H1 (cell line): ENCODE results near the gene ASTL. TPM values are rescaled to one million over a fixed set of nuclear protein-coding genes. Genes with fewer than 3 reads are reported as not detected.
A peak's percentile ranks its signal among the peaks of the same experiment; 100 is the strongest.

Experiments
- CTCF ChIA-PET: fragments of 300-600 bp; sonication (Branson Sonifier 250); formaldehyde crosslinking; loops from one replicate; lab custom pipeline; 2021; ENCODE audit not compliant: partially characterized antibody; lab: Charles Lee
- POLR2A ChIA-PET: fragments of 300-600 bp; sonication (Branson Sonifier 250); formaldehyde crosslinking; loops from one replicate; lab custom pipeline; 2021; ENCODE audit warnings: inconsistent platforms; ENCODE audit not compliant: partially characterized antibody; lab: Charles Lee
- DNase-seq, 2 experiments: peaks; one replicate each; pipeline versions ENCODE4 v3.0.0 to v3.0.0-alpha.2; 2010 to 2022; ENCODE audit warnings: low spot score in 2 of 2, low read depth in 1 of 2, mixed read lengths in 1 of 2
- FAIRE-seq: peaks from 2 replicates; lab custom pipeline; 2011; peaks lifted over from hg19 to GRCh38; lab: Jason Lieb, UNC
- H2AFZ ChIP-seq: 2 replicates; pipeline ENCODE4 v1.8.1; 2012; ENCODE audit warnings: low read length, inconsistent platforms
- H2AK5ac ChIP-seq: 2 replicates; pipeline ENCODE4 v1.6.1; 2013; ENCODE audit warnings: low read depth, low read length
- H2BK120ac ChIP-seq: replicated peaks from 2 replicates; pipeline ENCODE3; 2013; ENCODE audit warnings: low read depth, low read length, inconsistent platforms
- H2BK12ac ChIP-seq: 2 replicates; pipeline ENCODE4 v1.6.1; 2013; ENCODE audit warnings: low read depth, low read length
- H2BK15ac ChIP-seq: 2 replicates; pipeline ENCODE4 v1.6.1; 2013; ENCODE audit warnings: low read length
- H2BK20ac ChIP-seq: 2 replicates; pipeline ENCODE4 v1.6.1; 2013; ENCODE audit warnings: low read length
- H2BK5ac ChIP-seq: 2 replicates; pipeline ENCODE4 v1.6.1; 2013; ENCODE audit warnings: low read depth, low read length
- H3K14ac ChIP-seq: 2 replicates; pipeline ENCODE4 v1.6.1; 2013; ENCODE audit warnings: inconsistent platforms; ENCODE audit not compliant: insufficient read length
- H3K18ac ChIP-seq: 2 replicates; pipeline ENCODE4 v1.6.1; 2013; ENCODE audit warnings: low read length; ENCODE audit errors: extremely low read depth
- H3K23ac ChIP-seq: 2 replicates; pipeline ENCODE4 v1.6.1; 2013; ENCODE audit warnings: inconsistent platforms; ENCODE audit not compliant: insufficient read length
- H3K23me2 ChIP-seq: 2 replicates; pipeline ENCODE4 v1.6.1; 2013; ENCODE audit warnings: low read depth, low read length
- H3K27ac ChIP-seq: 2 replicates; pipeline ENCODE4 v1.6.1; 2011; ENCODE audit warnings: low read depth, low read length, inconsistent platforms
- H3K27me3 ChIP-seq, 4 experiments: replicated peaks in 1 of 4; 1 replicate in 1 of 4; 2 replicates in 3 of 4; pipeline versions ENCODE4 v1.6.1 to v1.8.1; 2011 to 2013; ENCODE audit warnings: low read length in 3 of 4, mild to moderate bottlenecking in 3 of 4, inconsistent platforms in 2 of 4, mixed read lengths in 2 of 4, moderate library complexity in 1 of 4; ENCODE audit not compliant: control insufficient read depth in 3 of 4, insufficient read depth in 3 of 4; ENCODE audit errors: extremely low read depth in 1 of 4
- H3K36me3 ChIP-seq, 4 experiments: 2 replicates each; pipeline versions ENCODE4 v1.6.1 to v1.8.1; 2011 to 2013; ENCODE audit warnings: mild to moderate bottlenecking in 4 of 4, low read length in 3 of 4, moderate library complexity in 2 of 4, control low read depth in 1 of 4, inconsistent platforms in 1 of 4; ENCODE audit not compliant: insufficient read depth in 4 of 4, control insufficient read depth in 2 of 4
- H3K4ac ChIP-seq: replicated peaks from 2 replicates; pipeline ENCODE3; 2013; ENCODE audit warnings: low read length, low read depth, mixed read lengths, inconsistent platforms; ENCODE audit not compliant: insufficient read length
- H3K4me1 ChIP-seq, 4 experiments: replicated peaks in 1 of 4; 1 replicate in 1 of 4; 2 replicates in 3 of 4; pipeline versions ENCODE4 v1.6.1 to v1.8.1; 2011 to 2013; ENCODE audit warnings: low read length in 3 of 4, inconsistent platforms in 2 of 4, mixed read lengths in 1 of 4; ENCODE audit not compliant: insufficient read depth in 4 of 4, control insufficient read depth in 3 of 4
- H3K4me2 ChIP-seq, 2 experiments: 2 replicates each; pipeline versions ENCODE4 v1.6.1 to v1.8.1; 2011 to 2013; ENCODE audit warnings: low read depth in 2 of 2, low read length in 2 of 2, control low read depth in 1 of 2, inconsistent platforms in 1 of 2, mild to moderate bottlenecking in 1 of 2; ENCODE audit not compliant: insufficient read depth in 1 of 2
- H3K4me3 ChIP-seq, 4 experiments: fragments of 200-600, 300-600 bp in 1 of 4; sonication (generic), shearing (Covaris generic), sonication (Bioruptor Twin) in 1 of 4; 2 replicates each; pipeline versions ENCODE4 v1.5.1 to v1.8.1; 2011 to 2016; ENCODE audit warnings: low read length in 4 of 4, low read depth in 3 of 4, control low read depth in 2 of 4, inconsistent platforms in 2 of 4, mild to moderate bottlenecking in 2 of 4, mixed read lengths in 1 of 4, moderate library complexity in 1 of 4; ENCODE audit not compliant: insufficient read depth in 2 of 4; ENCODE audit errors: extremely low read depth in 1 of 4
- H3K56ac ChIP-seq: replicated peaks from 2 replicates; pipeline ENCODE3; 2013; ENCODE audit warnings: low read depth, mild to moderate bottlenecking, mixed read lengths, low read length, inconsistent platforms; ENCODE audit not compliant: insufficient read length
- H3K79me1 ChIP-seq: 2 replicates; pipeline ENCODE4 v1.6.1; 2013; ENCODE audit warnings: low read depth, low read length, control low read depth
- H3K79me2 ChIP-seq, 2 experiments: 2 replicates each; pipeline versions ENCODE4 v1.6.1 to v1.8.1; 2012 to 2013; ENCODE audit warnings: low read length in 2 of 2, mild to moderate bottlenecking in 2 of 2, inconsistent platforms in 1 of 2; ENCODE audit not compliant: insufficient read depth in 2 of 2, control insufficient read depth in 1 of 2
- H3K9ac ChIP-seq, 4 experiments: replicated peaks in 1 of 4; 1 replicate in 1 of 4; 2 replicates in 3 of 4; pipeline versions ENCODE4 v1.6.1 to v1.8.1; 2011 to 2013; ENCODE audit warnings: low read depth in 3 of 4, low read length in 3 of 4, control low read depth in 2 of 4, mild to moderate bottlenecking in 2 of 4, moderate library complexity in 2 of 4, inconsistent platforms in 1 of 4; ENCODE audit errors: extremely low read depth in 1 of 4
- H3K9me3 ChIP-seq, 2 experiments: 2 replicates each; pipeline versions ENCODE4 v1.6.1 to v1.8.1; 2012 to 2013; ENCODE audit warnings: mild to moderate bottlenecking in 2 of 2, moderate library complexity in 2 of 2, control low read depth in 1 of 2, inconsistent platforms in 1 of 2, low read depth in 1 of 2, low read length in 1 of 2, mixed read lengths in 1 of 2; ENCODE audit not compliant: insufficient read depth in 2 of 2
- H4K20me1 ChIP-seq, 2 experiments: replicated peaks in 1 of 2; 2 replicates each; pipeline versions ENCODE3 to v1.8.1; 2011 to 2013; ENCODE audit warnings: inconsistent platforms in 2 of 2, low read length in 2 of 2, mild to moderate bottlenecking in 1 of 2; ENCODE audit not compliant: insufficient read depth in 2 of 2, control insufficient read depth in 1 of 2
- H4K5ac ChIP-seq: 2 replicates; pipeline ENCODE4 v1.6.1; 2013; ENCODE audit warnings: low read length, low read depth, mixed read lengths, inconsistent platforms; ENCODE audit not compliant: insufficient read length
- H4K8ac ChIP-seq: 2 replicates; pipeline ENCODE4 v1.8.0; 2013; ENCODE audit warnings: mild to moderate bottlenecking, moderate library complexity, low read length, inconsistent platforms; ENCODE audit not compliant: insufficient read depth; ENCODE audit errors: extremely low read depth
- H4K91ac ChIP-seq: replicated peaks from 2 replicates; pipeline ENCODE3; 2013; ENCODE audit warnings: low read length, mixed read lengths, inconsistent platforms; ENCODE audit not compliant: insufficient read length
- CHD2 ChIP-seq: IDR thresholded peaks from 2 replicates; pipeline ENCODE4 v1.6.1; 2012; ENCODE audit warnings: low read length, improper control_type of control experiment
- CREB1 ChIP-seq: IDR thresholded peaks from 2 replicates; pipeline ENCODE4 v1.6.1; 2012; ENCODE audit warnings: inconsistent platforms
- EGR1 ChIP-seq: IDR thresholded peaks from 2 replicates; pipeline ENCODE4 v1.6.1; 2011; ENCODE audit warnings: low read depth, low read length, borderline replicate concordance
- WGBS, 2 experiments: shearing (Covaris generic) in 1 of 2; methylation state at CpG; one replicate each; pipeline versions ENCODE4 v1.1.6 to v1.1.7; 2013 to 2015; ENCODE audit warnings: low lambda C conversion rate in 2 of 2, mixed read lengths in 2 of 2, inconsistent platforms in 1 of 2, low coverage in 1 of 2, missing lambda C conversion rate in 1 of 2; ENCODE audit not compliant: insufficient replicate concordance in 2 of 2, insufficient coverage in 1 of 2, insufficient read length in 1 of 2; ENCODE audit errors: extremely low coverage in 1 of 2, missing lambda C conversion rate in 1 of 2; 5-methylcytosine and 5-hydroxymethylcytosine counted together
- polyA plus RNA-seq, 7 experiments: library from polyadenylated mRNA; depleted of rRNA in 3 of 7; stranded (reverse) in 5 of 7; unstranded in 2 of 7; fragments of >200 nt in 5 of 7; fragments of 200-250 nt in 2 of 7; gene quantifications; 1 replicate in 5 of 7; 2 replicates in 1 of 7; 4 replicates in 1 of 7; pipeline versions ENCODE4 v1.2.1 to v1.2.3, GENCODE V29; 2011 to 2013; ENCODE audit warnings: missing spikeins in 2 of 7, mixed read lengths in 2 of 7
- total RNA-seq: library from RNA; stranded (reverse); fragmentation: NEBNext Ultra II Directional; extraction: Animal tissue kit (Norgen Biotek cat#: 25700); gene quantifications from 2 replicates; pipeline ENCODE4 v1.2.1, GENCODE V29; 2021

The ASTL gene
- total and polyA plus RNA-seq, 2 of the 8 experiments (the other 6 are each of a cell fraction or from before 2014, with no cell fraction given), result 0.60 to 1.4 TPM

GRCh38 chr2:96146153-96146880 is 8.0 kb upstream of the ASTL start:
- Histone ChIP-seq H2BK20ac (peak overlapping the region; percentile 72), H3K27me3 (peaks cover 4 to 30% (median 20%) of the 10 kb centered on the region in 4 experiments; a peak in 6 of 7 replicates), H3K27ac (no peak overlapping the region), H3K79me1 (no peaks in the 10 kb centered on the region), H3K79me2 (no peaks in the 10 kb centered on the region), H3K4me3 (no peak overlapping the region), H2BK120ac (no peak overlapping the region), H4K8ac (peak overlapping the region; percentile 60; the same call in 1 of the 2 replicates), H2BK15ac (peak overlapping the region; percentile 88; the same call in 1 of the 2 replicates), H2AFZ (no peak overlapping the region), H4K20me1 (no peaks in the 10 kb centered on the region), H3K9ac (no peak overlapping the region), H3K23me2 (peaks cover 7% of the 10 kb centered on the region), H3K4me2 (no peak overlapping the region; a peak in 2 of 4 replicates), H3K56ac (peak overlapping the region; percentile 16), H3K14ac (no peak overlapping the region), H2BK12ac (peak overlapping the region; percentile 92; the same call in 1 of the 2 replicates), H3K36me3 (no peaks in the 10 kb centered on the region), H3K23ac (no peak overlapping the region), H4K5ac (no peak overlapping the region), H2BK5ac (no peak overlapping the region), H3K18ac (peak overlapping the region; percentile 9; the same call in 1 of the 2 replicates), H2AK5ac (peak overlapping the region; percentile 45; the same call in 1 of the 2 replicates), H3K9me3 (no peaks in the 10 kb centered on the region), H3K4ac (no peak overlapping the region), H3K4me1 (peaks cover 0 to 42% (median 30%) of the 10 kb centered on the region in 4 experiments; a peak in 6 of 7 replicates), H4K91ac (peak overlapping the region; percentile 54)
- 83% methylated on average over 17 of the region's 20 CpGs; no CpG with 5 or more reads in 1 of the 2 experiments for WGBS, 2 experiments
- POLR2A ChIA-PET, result interaction anchor here (1.5 to 2.0 kb wide), 4 partner anchors 9 to 62 kb away, joined by 3 to 6 read pairs (median 5); partner anchors contain the start of gene STARD7
- FAIRE-seq (no peak), DNase-seq (no peak)
- TF ChIP-seq CHD2 (no peak), EGR1 (no peak), CREB1 (no peak)
- CTCF ChIA-PET, result interaction anchor here (0.8 to 13.4 kb wide), 7 partner anchors 6 to 124 kb away, joined by 3 to 155 read pairs (median 5); partner anchors contain the start of gene ASTL
